Measurements from ENCODE around the gene RAB38. TPM values are rescaled to one million over a fixed set of nuclear protein-coding genes. Genes with fewer than 3 reads are reported as not detected.

Gene RAB38
- total RNA-seq, 2 experiments from 2014 or later = 1.6 to 1.9 TPM

GRCh38 chr11:88164806-88165585 is 10.2 kb downstream of the RAB38 start:
- ChIA-PET CTCF (interaction anchor here (0.6 to 1.4 kb wide), 3 partner anchors 8 to 372 kb away, joined by 3 to 4 read pairs (median 3); no protein-coding TSS in a partner anchor), POLR2A (no interaction called here)
- Mint-ChIP-seq H3K27ac (no peak overlapping the region), H3K9me3 (peaks cover 2% of the 10 kb centered on the region), H3K36me3 (ENCODE audit: low read depth) (no peaks in the 10 kb centered on the region), H3K27me3 (peaks cover 17% of the 10 kb centered on the region), H3K4me3 (no peak overlapping the region), H3K4me1 (no peaks in the 10 kb centered on the region)
- DNase-seq = no peak

GRCh38 chr11:88164320-88164719 is 10.9 kb downstream of the RAB38 start:
- H3K9me3 Mint-ChIP-seq = peaks cover 7% of the 10 kb centered on the region
- POLR2A ChIA-PET = no interaction called here

GRCh38 chr11:88158081-88158480 is 17.2 kb downstream of the RAB38 start:
- DNase-seq = no peak
- ChIA-PET CTCF (no interaction called here), POLR2A (no interaction called here)
- Mint-ChIP-seq H3K27me3 (peaks cover 34% of the 10 kb centered on the region), H3K36me3 (ENCODE audit: low read depth) (no peaks in the 10 kb centered on the region), H3K4me3 (no peak overlapping the region), H3K27ac (no peak overlapping the region), H3K9me3 (peaks cover 18% of the 10 kb centered on the region), H3K4me1 (no peaks in the 10 kb centered on the region)

More at GRCh38 chr11:88164320-88164719, 10.9 kb downstream of the RAB38 start:
- Mint-ChIP-seq H3K4me3 (no peak overlapping the region), H3K4me1 (no peaks in the 10 kb centered on the region), H3K27me3 (peaks cover 21% of the 10 kb centered on the region), H3K27ac (no peak overlapping the region), H3K36me3 (ENCODE audit: low read depth) (no peaks in the 10 kb centered on the region)
- CTCF ChIA-PET = interaction anchor here (0.6 to 1.4 kb wide), 2 partner anchors 8 to 212 kb away, joined by 3 to 4 read pairs; no protein-coding TSS in a partner anchor
- DNase-seq = no peak

GRCh38 chr11:88157370-88157769 is 17.9 kb downstream of the RAB38 start:
- no peak overlapping the region for H3K4me3 Mint-ChIP-seq
- ChIA-PET CTCF (no interaction called here), POLR2A (no interaction called here)
- no peak overlapping the region for H3K27ac Mint-ChIP-seq
- H3K9me3 Mint-ChIP-seq = peaks cover 18% of the 10 kb centered on the region
- no peaks in the 10 kb centered on the region for H3K4me1 Mint-ChIP-seq
- no peaks in the 10 kb centered on the region for H3K36me3 Mint-ChIP-seq (ENCODE audit: low read depth)
- H3K27me3 Mint-ChIP-seq = peaks cover 29% of the 10 kb centered on the region
- DNase-seq = no peak

DNA sequence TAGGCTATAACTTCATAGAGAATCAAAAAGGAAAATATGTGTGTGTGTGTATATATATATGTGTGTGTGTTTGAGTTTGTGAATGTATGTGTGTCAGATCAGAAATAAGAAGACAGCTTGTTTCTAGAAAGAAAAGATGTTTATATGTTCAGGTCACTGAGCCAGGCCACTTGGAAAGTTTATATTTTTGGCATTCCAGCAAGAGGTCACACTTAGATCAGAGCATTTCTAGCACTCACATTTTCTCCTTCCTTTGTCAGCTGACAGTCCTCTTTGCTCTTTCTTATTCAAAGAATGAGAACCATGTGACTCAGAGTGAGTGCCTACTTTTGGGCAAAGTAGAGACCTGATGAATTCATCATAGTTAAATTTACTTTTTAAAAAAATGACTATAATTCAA is 22.9 kb downstream of the RAB38 start:
- Mint-ChIP-seq H3K27ac (no peak overlapping the region), H3K4me3 (no peak overlapping the region), H3K4me1 (no peaks in the 10 kb centered on the region), H3K36me3 (ENCODE audit: low read depth) (no peaks in the 10 kb centered on the region), H3K27me3 (peaks cover 5% of the 10 kb centered on the region), H3K9me3 (peaks cover 10% of the 10 kb centered on the region)
- ChIA-PET CTCF (interaction anchor here (1.1 kb wide), 1 partner anchor 27 kb away, joined by 3 read pairs; no protein-coding TSS in a partner anchor), POLR2A (no interaction called here)
- DNase-seq = no peak

DNA sequence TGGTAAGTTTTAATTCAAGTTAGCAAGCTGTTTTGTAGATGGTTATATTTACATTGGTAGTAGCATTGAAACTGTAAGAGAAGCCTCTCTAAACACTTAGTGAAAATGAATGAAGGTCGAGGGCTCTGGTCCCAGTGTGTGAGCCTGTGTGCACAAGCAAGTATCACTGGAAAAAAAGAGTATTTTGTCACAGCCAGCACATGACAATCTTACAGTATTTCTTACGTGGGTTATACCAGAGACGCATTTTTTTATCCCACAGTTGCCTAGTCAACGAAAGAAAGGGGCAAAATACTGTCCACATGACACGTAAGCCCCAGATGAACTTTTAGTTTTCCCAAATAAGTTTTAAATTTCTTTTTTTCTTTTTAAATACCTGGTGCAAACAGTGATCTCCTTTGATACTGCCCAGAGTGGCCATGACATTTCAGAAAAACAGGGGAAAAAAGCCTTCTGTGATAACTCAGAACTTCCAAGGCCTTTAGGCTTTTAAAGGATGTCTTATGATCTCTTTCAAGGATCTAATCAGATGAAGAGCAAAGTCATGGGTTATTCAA is 23.5 kb downstream of the RAB38 start:
- Mint-ChIP-seq H3K9me3 (peaks cover 10% of the 10 kb centered on the region), H3K27me3 (no peaks in the 10 kb centered on the region), H3K36me3 (ENCODE audit: low read depth) (no peaks in the 10 kb centered on the region), H3K27ac (no peak overlapping the region), H3K4me3 (no peak overlapping the region), H3K4me1 (no peaks in the 10 kb centered on the region)
- ChIA-PET CTCF (no interaction called here), POLR2A (no interaction called here)
- no peak for DNase-seq

- CTCF ChIA-PET = no interaction called here
- H3K9me3 Mint-ChIP-seq = no peaks in the 10 kb centered on the region
- H3K36me3 Mint-ChIP-seq (ENCODE audit: low read depth) = no peaks in the 10 kb centered on the region
Measured at GRCh38 chr11:88146106-88146505, 29.1 kb downstream of the RAB38 start.

GRCh38 chr11:88139865-88140264 is 35.4 kb downstream of the RAB38 start:
- Mint-ChIP-seq H3K27ac (no peak overlapping the region), H3K9me3 (no peaks in the 10 kb centered on the region), H3K4me1 (no peaks in the 10 kb centered on the region), H3K36me3 (ENCODE audit: low read depth) (no peaks in the 10 kb centered on the region), H3K27me3 (no peaks in the 10 kb centered on the region), H3K4me3 (no peak overlapping the region)
- CTCF ChIA-PET = interaction anchor here (1.1 kb wide), 1 partner anchor 10 kb away, joined by 3 read pairs; no protein-coding TSS in a partner anchor
- no peak for DNase-seq
- POLR2A ChIA-PET = interaction anchor here (0.7 kb wide), 1 partner anchor 230 kb away, joined by 3 read pairs; no protein-coding TSS in a partner anchor

More at GRCh38 chr11:88146106-88146505, 29.1 kb downstream of the RAB38 start:
- Mint-ChIP-seq H3K27ac (no peak overlapping the region), H3K27me3 (no peaks in the 10 kb centered on the region), H3K4me3 (no peak overlapping the region), H3K4me1 (no peaks in the 10 kb centered on the region)
- POLR2A ChIA-PET = no interaction called here
- no peak for DNase-seq

DNA sequence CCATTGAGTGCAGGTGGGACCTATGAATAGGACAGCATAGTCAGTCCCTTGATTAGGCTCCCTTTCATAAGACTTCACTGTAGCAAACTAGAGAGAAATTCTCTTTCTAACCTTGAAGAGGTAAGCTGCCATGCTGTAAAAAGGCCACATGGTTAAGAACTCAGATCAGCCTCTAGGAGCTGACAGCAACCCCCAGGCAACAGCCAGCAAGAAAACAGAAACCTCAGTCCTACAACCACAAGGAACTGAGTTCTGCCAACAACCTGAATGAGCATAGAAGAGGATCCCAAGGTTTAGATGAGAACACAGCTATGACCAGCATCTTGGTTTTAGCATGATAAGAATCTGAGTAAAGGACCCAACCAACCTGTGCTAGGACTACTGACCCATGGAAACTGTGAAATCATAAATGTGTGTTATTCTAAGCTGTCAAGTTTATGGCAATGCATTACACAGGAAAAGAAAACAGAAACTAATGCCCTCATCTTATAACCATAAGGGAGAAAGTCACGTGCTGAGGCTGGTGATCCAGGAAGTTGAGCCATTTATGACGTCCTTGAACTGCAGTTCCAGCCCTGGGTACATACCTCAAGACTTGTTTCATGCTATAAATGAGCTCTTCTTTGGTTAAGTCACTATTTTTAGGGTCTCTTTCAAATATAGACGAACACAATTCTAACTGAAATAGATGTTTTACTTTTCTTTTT is 43.3 kb downstream of the RAB38 start:
- Mint-ChIP-seq H3K4me1 (peaks cover 4% of the 10 kb centered on the region), H3K27me3 (no peaks in the 10 kb centered on the region), H3K9me3 (peaks cover 3% of the 10 kb centered on the region), H3K36me3 (ENCODE audit: low read depth) (peaks cover 2% of the 10 kb centered on the region), H3K4me3 (no peak overlapping the region), H3K27ac (no peak overlapping the region)
- POLR2A ChIA-PET = no interaction called here
- no peak for DNase-seq
- CTCF ChIA-PET = interaction anchor here (1.0 to 1.2 kb wide), 3 partner anchors 293 to 412 kb away, joined by 3 to 5 read pairs (median 3); no protein-coding TSS in a partner anchor

DNA sequence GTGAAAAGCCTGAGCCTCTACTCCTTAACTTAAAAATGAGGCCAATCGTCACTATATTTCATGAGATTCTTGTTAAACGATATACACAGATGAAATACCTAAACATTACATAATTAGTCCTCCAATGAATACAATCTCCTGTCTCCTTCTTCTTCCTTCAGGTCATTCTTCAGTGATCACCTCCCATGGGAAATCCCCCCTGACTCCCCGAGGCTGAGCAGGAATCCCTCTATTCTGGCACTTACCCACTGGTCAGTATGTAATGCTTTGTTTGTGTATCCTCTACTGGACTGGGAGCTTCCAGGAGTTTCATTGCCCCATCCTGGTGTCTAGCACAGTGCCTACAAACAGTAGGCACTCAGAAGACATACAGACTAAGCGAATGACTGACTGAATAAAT is 52.3 kb downstream of the RAB38 start:
- no peak overlapping the region for H3K27ac Mint-ChIP-seq
- H3K9me3 Mint-ChIP-seq = peaks cover 4% of the 10 kb centered on the region
- ChIA-PET POLR2A (no interaction called here), CTCF (no interaction called here)
- H3K4me3 Mint-ChIP-seq = no peak overlapping the region
- DNase-seq = no peak
- no peaks in the 10 kb centered on the region for H3K36me3 Mint-ChIP-seq (ENCODE audit: low read depth)
- H3K27me3 Mint-ChIP-seq = peaks cover 4% of the 10 kb centered on the region
- H3K4me1 Mint-ChIP-seq = no peaks in the 10 kb centered on the region

DNA sequence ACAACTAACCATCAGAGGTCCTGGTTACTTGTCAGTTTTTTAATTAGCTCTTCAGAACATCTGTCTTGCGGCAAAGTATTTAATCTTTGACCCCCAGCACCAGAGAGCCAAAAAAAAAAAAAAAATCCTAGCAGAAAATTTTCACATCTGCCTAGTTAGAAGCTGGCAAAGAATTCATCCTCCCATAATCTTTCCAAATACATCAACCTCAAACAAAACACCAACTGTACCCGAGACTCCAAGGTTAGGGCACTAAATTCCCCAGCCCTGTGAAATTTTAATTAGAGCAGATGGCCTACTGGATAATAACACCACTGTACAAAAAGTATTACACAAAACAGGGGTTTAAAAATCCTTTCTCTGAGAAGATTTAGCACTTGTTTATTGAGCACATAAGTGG is 55.7 kb downstream of the RAB38 start:
- DNase-seq = no peak
- no peak overlapping the region for H3K27ac Mint-ChIP-seq
- no peak overlapping the region for H3K4me3 Mint-ChIP-seq
- no peaks in the 10 kb centered on the region for H3K9me3 Mint-ChIP-seq
- H3K36me3 Mint-ChIP-seq (ENCODE audit: low read depth) = no peaks in the 10 kb centered on the region
- no peaks in the 10 kb centered on the region for H3K27me3 Mint-ChIP-seq
- ChIA-PET CTCF (interaction anchor here (0.5 to 0.6 kb wide), 2 partner anchors 135 to 178 kb away, joined by 3 to 4 read pairs; no protein-coding TSS in a partner anchor), POLR2A (interaction anchor here (0.7 kb wide), 1 partner anchor 57 kb away, joined by 3 read pairs; no protein-coding TSS in a partner anchor)
- H3K4me1 Mint-ChIP-seq = no peaks in the 10 kb centered on the region

- Mint-ChIP-seq H3K27ac (no peak overlapping the region), H3K4me1 (no peaks in the 10 kb centered on the region), H3K27me3 (no peaks in the 10 kb centered on the region), H3K9me3 (no peaks in the 10 kb centered on the region), H3K36me3 (ENCODE audit: low read depth) (no peaks in the 10 kb centered on the region), H3K4me3 (no peak overlapping the region)
- CTCF ChIA-PET = no interaction called here
- DNase-seq = no peak
- POLR2A ChIA-PET = no interaction called here
Measured at GRCh38 chr11:88117281-88117858, 57.9 kb downstream of the RAB38 start.
